HG03108 (cell line): Measurements from ENCODE around the gene ZNF846.
"Not testable (repeated sequence)": the region's sequence is repeated elsewhere in the genome, so short reads cannot be mapped to it uniquely, and the experiment has no call there.

Source experiments
- ATAC-seq: cut with Tn5 transposase; IDR thresholded peaks from one replicate; pipeline ENCODE4 v1.9.1; 2021; ENCODE audit warnings: moderate library complexity; ENCODE audit not compliant: unreplicated experiment

Gene ZNF846

DNA sequence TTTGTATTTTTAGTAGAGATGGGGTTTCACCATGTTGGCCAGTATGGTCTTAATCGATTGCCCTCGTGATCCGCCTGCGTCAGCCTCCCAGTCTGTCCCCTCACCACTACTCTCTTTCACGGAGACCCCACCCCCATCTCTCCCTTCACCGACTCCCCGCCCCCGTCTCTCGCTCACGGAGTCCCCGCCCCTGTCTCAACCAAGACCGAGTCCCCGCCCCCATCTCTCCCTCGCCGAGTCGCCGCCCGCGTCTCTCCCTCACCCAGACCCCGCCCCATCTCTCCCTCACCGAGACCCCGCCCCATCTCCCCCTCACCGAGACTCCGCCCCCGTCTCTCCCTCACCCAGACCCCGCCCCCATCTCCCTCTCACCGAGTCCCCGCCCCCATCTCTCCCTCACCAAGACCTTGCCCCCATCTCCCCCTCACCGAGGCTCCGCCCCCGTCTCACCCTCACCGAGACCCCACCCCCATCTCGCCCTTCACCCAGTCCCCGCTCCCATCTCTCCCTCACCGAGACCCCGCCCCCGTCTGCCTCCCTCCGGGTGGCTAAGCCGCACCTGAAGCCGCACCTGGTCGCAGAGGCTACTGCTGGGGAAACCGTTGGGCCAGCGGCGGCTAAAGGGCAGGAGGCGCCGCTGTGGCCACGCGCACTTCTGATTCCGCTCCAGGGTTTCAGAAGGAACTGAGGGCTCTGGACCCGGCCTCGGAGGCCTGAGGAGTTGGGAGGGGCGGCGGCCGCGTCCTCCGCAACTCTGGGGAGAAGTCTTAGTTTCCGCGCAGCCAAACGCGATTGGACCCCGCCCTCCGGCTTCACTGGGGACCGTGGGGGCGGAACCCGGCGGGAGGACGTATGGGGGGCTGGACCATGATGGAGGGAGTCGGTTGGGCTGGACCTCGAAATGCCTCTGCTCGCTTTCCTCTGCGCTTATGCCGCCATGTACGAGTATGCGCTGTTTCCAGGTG is 17.1 kb upstream of the ZNF846 start:
- peak; percentile 70 for ATAC-seq

DNA sequence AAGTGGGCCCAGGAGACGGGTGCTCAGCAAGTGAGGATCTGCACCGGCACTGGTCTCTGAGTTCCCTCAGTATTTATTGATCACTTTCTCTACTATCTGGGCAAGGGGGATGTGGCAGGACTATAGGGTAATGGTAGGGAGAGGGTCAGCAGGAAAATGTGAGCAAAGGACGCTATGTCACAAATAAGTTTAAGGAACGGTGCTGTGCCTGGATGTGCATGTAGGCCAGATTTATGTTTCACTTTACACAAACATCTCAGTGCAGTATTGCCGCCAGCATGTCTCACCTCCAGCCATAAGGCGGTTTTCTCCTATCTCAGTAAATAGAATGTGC is 15.6 kb upstream of the ZNF846 start:
- ATAC-seq = not testable (repeated sequence)

GRCh38 chr19:9782338-9782737 is 13.8 kb upstream of the ZNF846 start:
- ATAC-seq = no peak

DNA sequence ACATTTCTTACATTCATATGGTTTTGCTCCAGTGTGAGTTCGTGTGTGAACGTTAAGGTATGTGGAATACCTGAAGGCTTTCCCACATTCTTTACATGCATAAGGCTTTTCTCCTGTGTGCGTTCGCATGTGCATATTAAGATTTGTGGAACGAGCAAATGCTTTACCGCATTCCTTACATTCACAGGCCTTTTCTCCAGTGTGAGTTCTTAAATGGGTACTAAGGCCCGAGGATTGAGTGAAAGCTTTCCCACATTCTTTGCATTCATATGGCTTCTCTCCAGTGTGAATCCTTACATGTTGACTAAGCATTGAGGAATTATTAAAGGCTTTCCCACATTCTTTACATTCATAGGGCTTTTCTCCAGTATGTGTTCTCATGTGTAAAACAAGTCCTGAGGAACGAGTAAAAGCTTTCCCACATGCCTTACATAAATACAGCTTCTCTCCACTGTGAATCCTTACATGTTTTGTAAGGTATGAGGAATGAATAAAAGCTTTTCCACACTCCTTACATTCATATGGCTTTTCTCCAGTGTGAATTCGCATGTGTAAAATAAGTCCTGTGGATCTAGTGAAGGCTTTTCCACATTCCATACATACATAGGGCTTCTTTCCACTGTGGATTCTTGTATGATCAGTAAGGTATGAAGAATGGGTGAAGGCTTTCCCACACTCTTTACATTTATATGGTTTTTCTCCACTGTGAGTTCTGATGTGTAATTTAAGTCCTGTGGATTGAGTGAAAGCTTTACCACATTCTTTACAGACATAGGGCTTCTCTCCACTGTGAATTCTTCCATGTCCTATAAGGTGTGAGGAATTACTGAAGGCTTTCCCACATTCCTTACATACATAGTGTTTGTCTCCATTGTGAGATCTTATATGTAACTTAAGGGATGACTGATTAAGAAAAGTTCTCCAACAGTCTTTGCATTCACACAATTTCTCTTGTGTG is 10.7 kb downstream of the ZNF846 start:
- no peak for ATAC-seq

DNA sequence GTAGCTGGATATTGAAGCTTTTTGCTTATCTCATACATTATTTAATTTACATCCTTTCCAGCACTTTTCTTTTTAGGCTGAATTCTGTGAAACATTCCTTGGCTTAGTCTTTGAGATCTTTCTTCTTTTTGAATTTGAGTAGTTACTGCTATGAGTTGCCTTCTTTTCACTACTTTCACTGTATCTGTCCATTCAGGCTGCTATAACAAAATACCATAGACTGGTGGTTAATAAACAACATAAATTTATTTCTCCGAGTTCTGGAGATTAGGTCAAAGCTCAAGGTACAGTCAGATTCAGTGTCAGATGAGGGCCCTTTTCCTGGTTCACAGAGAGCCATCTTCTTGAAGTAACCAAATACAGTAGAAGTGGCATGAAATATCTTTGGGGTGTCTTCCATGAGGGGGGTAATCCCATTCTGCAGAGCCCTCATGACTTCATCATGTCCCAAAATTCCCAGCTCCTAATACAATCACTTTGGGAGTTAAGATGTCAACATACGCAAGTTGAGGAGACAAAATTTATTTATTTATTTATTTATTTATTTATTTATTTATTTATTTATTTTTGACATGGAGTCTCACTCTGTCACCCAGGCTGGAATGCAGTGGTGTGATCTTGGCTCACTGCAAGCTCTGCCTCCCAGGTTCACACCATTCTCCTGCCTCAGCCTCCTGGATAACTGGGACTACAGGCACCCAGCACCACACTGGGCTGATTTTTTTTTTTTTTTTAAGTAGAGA is 15.7 kb downstream of the ZNF846 start:
- ATAC-seq = no peak

DNA sequence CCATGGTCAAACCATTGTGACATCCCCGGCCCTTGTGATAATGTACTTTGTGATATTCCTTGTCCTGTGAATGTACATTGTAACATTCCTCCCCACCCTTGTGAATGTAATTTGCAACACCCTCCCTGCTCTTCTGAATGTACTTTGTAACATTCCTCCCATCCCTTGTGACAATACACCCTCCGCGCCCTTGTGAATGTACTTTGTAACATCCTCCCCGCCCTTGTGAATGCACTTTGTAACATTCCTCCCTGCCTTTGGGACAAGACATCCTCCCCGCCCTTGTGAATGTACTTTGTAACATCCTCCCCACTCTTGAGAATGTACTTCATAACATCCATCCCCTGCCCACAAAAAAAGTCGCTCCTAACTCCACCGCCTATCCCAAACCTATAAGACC is 17.1 kb downstream of the ZNF846 start:
- ATAC-seq = no peak

- ATAC-seq = no peak
Observed at GRCh38 chr19:9741476-9742171, 26.9 kb downstream of the ZNF846 start.

DNA sequence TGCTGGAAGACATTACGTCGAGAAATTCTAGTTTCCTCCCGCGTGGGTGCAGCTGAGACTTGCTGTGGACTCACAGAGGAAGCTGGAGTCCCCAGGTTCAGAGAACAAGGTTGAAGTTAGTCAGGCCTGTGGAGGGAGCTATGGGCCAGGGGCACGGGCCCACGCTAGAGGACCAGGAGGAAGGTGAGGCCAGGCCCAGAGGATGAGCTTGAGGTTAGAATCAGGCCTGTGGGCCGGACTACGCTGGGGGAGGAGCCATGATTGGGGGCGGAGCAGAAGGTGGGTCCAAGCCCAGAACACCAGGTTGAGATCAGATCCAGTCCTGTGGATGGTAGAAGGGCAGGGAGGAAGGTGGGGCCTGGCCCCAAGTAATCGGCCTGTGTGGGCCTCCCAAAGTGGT is 32.6 kb downstream of the ZNF846 start:
- no peak for ATAC-seq

GRCh38 chr19:9730056-9730455 is 38.5 kb downstream of the ZNF846 start:
- ATAC-seq = not testable (repeated sequence)

DNA sequence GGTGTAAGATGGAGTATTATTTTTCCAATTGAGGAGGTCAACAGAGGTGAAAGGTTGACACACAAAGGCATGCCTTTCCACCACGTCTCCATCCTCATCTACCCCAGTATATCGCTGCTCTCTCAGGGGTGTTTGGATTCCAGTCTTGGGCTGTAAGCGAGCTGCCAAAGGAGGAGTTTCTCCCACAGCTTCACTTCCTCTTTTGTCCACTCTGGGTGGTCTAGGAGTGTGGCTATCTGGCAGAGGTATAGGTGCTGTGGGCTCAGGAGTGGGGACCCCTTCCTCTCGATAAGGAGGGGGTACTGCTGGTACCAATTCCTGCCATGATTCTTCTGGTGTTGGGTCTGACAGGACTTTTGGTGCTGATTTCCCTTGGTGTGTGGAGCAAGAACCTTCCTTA is 39.4 kb downstream of the ZNF846 start:
- ATAC-seq = no peak

- no peak for ATAC-seq
Observed at GRCh38 chr19:9727644-9728043, 40.9 kb downstream of the ZNF846 start.

DNA sequence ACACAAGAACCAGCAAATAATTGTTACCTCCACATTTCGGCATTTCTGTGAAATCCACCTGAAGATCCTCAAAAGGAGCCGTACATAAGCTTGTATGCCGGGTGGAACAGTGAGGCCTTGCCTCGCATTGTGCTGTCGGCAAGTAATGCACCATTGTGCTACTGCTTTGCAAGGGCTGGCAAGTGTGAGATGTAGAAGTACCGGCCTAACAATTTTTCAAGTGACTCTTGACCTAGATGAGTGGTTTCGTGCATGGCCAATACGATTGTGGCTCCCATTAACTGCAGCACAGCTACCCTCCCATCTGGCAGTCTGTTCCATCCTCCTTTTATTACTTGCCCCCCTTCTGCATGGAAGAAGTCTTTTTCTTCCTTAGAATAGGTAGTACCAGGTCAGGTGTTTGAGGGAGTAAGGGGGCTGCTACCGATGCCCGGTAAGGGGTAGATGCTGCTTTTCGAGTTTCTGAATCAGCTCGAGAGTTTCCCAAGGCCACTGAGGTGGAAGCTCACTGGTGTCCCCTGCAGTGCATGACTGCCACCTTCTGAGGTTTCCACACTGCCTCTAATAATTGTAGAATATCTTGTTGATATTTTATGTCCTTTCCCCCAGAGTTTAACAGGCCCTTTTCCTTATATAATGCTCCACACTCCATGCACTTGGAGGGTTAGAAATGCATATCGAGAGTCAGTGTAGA is 42.9 kb downstream of the ZNF846 start:
- ATAC-seq = not testable (repeated sequence)

- ATAC-seq = no peak
Observed at GRCh38 chr19:9724157-9724556, 44.4 kb downstream of the ZNF846 start.

DNA sequence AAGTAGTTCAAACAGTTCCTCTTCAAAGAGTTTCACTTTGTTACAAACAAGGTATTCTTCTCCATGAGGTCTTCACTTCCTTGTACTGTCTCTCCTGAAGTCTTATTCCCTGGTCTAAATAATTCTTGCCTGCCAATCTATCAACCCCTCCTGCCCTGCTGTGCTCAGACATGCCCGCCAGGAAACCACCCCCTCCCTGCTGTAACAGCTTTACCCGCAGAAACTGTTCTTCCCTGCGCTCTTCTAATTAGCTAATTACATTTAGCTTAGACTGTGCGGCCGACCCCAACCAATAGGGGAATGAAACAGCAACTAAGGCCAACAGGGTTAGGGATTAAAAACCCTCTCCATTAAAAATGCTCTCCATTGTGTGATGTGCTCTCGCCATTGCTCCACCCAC is 46.7 kb downstream of the ZNF846 start:
- ATAC-seq = no peak

DNA sequence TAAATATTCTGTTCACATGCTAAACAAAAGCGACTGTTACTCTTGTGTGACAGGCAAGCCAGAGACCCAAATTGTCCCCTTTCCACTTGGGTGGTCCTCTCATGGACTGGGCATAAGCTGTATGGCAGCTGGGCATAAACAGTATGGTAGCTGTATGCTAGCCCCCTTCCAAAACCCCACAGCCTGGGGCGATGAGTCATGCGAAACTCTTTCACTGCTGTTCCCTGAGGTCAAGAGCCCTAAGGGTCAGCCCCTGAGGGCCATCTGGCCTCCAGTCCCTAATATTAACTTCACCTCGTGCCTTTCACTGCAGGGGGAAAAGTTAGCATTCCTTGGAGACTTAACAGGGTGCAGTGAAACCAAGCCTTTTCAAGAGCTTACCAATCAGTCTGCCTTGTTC is 48.0 kb downstream of the ZNF846 start:
- ATAC-seq = no peak

DNA sequence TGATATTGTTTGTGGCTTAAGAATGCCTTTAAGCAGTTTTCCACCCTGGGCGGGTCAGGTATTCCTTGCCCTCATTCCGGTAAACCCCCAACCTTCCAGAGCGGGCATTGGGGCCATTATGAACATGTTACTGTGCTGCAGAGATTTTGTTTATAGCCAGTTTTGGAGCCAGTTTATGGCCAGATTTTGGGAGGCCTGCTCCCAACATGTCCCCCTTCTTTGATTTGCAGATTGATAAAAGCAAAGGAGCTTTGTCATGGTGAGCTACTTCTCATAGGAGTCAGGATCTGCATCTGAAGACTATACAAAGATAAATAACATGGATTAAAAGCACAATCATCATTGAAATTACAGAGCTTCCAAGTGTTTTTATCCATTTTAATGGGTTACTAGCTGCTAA is 56.7 kb downstream of the ZNF846 start:
- ATAC-seq = no peak

- no peak for ATAC-seq
Observed at GRCh38 chr19:9709305-9709704, 59.2 kb downstream of the ZNF846 start.

DNA sequence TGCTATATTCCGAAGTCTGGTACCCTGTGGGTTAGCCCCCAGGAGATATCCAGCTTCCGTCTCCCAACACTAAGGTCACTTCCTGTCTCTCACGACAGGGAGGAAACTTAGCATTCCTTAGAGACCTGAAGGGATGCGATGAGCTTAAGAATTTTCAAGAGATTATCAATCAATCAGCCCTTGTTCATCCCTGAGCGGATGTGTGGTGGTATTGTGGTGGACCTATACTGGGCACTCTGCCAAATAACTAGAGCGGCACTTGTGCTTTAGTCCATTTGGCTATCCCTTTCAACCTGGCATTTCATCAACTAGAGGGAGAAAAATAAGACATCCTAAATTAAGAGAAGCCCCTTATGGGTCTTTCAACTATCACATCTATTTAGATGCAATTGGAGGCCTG is 62.7 kb downstream of the ZNF846 start:
- ATAC-seq = no peak

DNA sequence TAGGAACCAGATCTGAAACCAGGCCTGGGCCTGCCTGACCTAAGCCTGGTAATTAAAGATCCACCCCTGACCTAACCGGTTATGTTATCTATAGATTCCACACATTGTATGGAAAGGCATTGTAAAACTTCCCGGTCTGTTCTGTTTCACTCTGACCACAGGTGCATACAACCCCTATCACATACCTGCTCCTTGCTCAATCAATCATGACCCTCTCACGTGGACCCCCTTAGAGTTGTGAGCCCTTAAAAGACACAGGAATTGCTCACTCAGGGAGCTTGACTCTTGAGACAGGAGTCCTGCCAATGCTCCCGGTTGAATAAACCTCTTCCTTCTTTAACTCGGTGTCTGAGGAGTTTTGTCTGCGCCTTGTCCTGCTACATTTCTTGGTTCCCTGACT is 66.4 kb downstream of the ZNF846 start:
- no peak for ATAC-seq
